Kidney (tissue), 14 donors: ENCODE results near the gene TCF7L1. TPM values are rescaled to one million over a fixed set of nuclear protein-coding genes. Genes with fewer than 3 reads are reported as not detected.
"Not testable (repeated sequence)": the region's sequence is repeated elsewhere in the genome, so short reads cannot be mapped to it uniquely, and the experiment has no call there.

ENCODE experiments used
- DNase-seq, 5 donors: peaks; one replicate each; pipeline ENCODE4 v3.0.0-alpha.2; 2013 to 2020
- FAIRE-seq: peaks from 2 replicates; lab custom pipeline; 2012; peaks lifted over from hg19 to GRCh38; lab: Jason Lieb, UNC
- H3K27ac ChIP-seq, 2 donors: one replicate each; pipeline ENCODE4 v1.7.0; 2013; ENCODE audit warnings: low read depth in 2 of 2, low read length in 2 of 2, inconsistent platforms in 1 of 2
- H3K27me3 ChIP-seq: one replicate; pipeline ENCODE4 v1.7.1; 2013; ENCODE audit warnings: low read length, inconsistent platforms; ENCODE audit not compliant: control insufficient read depth, insufficient read depth
- H3K36me3 ChIP-seq, 3 donors: one replicate each; pipeline versions ENCODE4 v1.7.0 to v1.7.1; 2013; ENCODE audit warnings: low read length in 3 of 3, control low read depth in 1 of 3, inconsistent platforms in 1 of 3; ENCODE audit not compliant: insufficient read depth in 3 of 3, control insufficient read depth in 2 of 3
- H3K4me1 ChIP-seq, 3 donors: one replicate each; pipeline versions ENCODE4 v1.7.0 to v1.7.1; 2013; ENCODE audit warnings: low read length in 3 of 3, inconsistent platforms in 1 of 3, low read depth in 1 of 3; ENCODE audit not compliant: control insufficient read depth in 2 of 3, insufficient read depth in 2 of 3
- H3K4me3 ChIP-seq, 3 donors: one replicate each; pipeline versions ENCODE4 v1.7.0 to v1.8.1; 2013; ENCODE audit warnings: low read length in 3 of 3, control low read depth in 1 of 3, inconsistent platforms in 1 of 3
- H3K9ac ChIP-seq, 3 donors: one replicate each; pipeline versions ENCODE4 v1.7.0 to v1.7.1; 2013; ENCODE audit warnings: low read length in 3 of 3, control low read depth in 1 of 3, inconsistent platforms in 1 of 3
- H3K9me3 ChIP-seq, 3 donors: one replicate each; pipeline versions ENCODE4 v1.7.0 to v1.7.1; 2013; ENCODE audit warnings: low read length in 3 of 3, control low read depth in 1 of 3, inconsistent platforms in 1 of 3; ENCODE audit not compliant: control insufficient read depth in 2 of 3, insufficient read depth in 1 of 3
- CTCF ChIP-seq: IDR thresholded peaks from 3 replicates; pipeline ENCODE4 v1.5.1; 2012; ENCODE audit warnings: mild to moderate bottlenecking, moderate library complexity, borderline replicate concordance; ENCODE audit not compliant: insufficient read depth; ENCODE audit errors: extremely low read depth
- intact Hi-C: fragments of 100-400 bp; cut with DNase I; formaldehyde crosslinking; loops from one replicate; pipeline ENCODE4 v1.11.1; 2022
- polyA plus RNA-seq: library from polyadenylated mRNA; stranded (reverse); fragments of 350-450 nt; fragmentation: Illumina TruSeq; extraction: RNeasy Lipid Tissue Mini Kit (QIAGEN cat#74804); gene quantifications from one replicate; pipeline ENCODE4 v1.2.3, GENCODE V29; 2014; ENCODE audit warnings: low read depth, low replicate concordance; ENCODE audit not compliant: insufficient read depth
- total RNA-seq: library from RNA; stranded (reverse); fragmentation: NEBNext Ultra II Directional; extraction: Animal tissue kit (Norgen Biotek cat#: 25700); gene quantifications from one replicate; pipeline ENCODE4 v1.2.1, GENCODE V29; 2021
- donor health status: control.
- donor health status: control.
- donor health status: control.
- donor health status: control.
- donor health status: control.
- donor health status: DM: yes; HTN: yes; CAD: no.
- donor health status: Normal renal cell carcinoma (clear cell type).

TCF7L1 gene
- total and polyA plus RNA-seq, 2 donors from 2014 or later, result 10.2 to 12.5 TPM

DNA sequence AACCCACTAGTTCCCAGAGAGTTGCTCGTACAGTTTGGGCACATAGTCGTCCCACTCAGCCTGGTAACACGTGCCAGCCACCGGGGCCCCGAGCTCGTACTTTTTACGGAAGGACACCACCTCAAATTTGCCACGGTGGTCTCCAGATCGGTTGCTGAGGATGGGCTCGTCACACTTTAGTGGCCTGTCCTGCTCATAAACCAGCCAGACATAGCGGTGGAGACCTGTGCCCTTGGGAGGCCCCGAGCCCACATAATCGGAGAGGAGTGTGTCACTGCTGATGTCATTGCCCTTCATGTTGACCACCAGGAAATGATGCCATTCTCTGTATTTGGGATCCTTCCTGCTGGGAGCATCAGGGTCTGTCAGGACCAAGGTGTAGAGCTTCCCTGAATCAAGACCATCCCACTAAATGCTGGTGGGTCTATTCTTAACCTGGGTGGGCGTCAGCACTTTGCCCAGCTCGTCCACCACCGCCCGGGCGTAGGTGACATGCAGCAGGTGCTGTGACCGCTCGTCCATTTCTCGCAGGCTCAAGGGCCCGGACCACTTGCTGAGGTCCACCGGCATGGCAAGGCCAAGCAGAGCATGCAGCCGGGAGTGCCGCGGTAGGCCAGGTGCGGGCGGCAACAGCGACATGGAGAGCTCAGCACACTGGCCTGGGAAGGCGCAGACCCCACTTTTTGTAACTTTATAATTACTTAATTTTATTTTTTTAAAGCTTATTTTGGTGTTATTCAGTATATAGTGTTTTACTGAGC is 208.3 kb downstream of the TCF7L1 start:
- DNase-seq, result no peak
- no peaks in the 10 kb centered on the region for H3K4me1 ChIP-seq
- H3K4me3 ChIP-seq, result no peak overlapping the region
- H3K9me3 ChIP-seq, result no peaks in the 10 kb centered on the region
- no peak overlapping the region for H3K27ac ChIP-seq
- no peak for FAIRE-seq
- no peaks in the 10 kb centered on the region for H3K27me3 ChIP-seq
- no peak for TF ChIP-seq CTCF
- H3K9ac ChIP-seq, result no peak overlapping the region
- H3K36me3 ChIP-seq, result peaks cover 0 to 14% (median 7%) of the 10 kb centered on the region in 3 donors
- intact Hi-C loops, result no loop called here

DNA sequence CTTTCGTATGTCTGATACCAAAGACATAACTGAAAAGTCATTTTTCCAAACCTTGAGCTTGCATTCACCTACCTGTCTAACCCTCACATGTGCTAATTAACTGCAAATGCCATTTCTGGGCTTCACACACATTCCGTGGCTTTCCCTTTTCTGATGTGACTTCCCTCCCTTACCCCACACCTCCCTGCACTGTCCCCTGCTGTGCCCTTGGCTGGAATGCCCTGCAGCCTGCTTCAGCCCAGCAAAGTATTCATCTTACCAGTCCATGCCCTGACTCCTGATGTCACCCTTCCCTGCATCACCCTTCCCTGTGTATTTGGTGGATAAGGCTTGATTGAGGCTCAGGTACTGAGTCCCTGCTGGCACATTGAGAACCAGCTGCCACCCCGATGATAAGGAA is 209.0 kb downstream of the TCF7L1 start:
- FAIRE-seq (no peak), DNase-seq (no peak)
- Histone ChIP-seq H3K27me3 (no peaks in the 10 kb centered on the region), H3K9me3 (no peaks in the 10 kb centered on the region), H3K27ac (no peak overlapping the region), H3K4me1 (no peaks in the 10 kb centered on the region), H3K36me3 (peaks cover 0 to 14% (median 7%) of the 10 kb centered on the region in 3 donors), H3K4me3 (no peak overlapping the region), H3K9ac (no peak overlapping the region)
- no peak for TF ChIP-seq CTCF
- intact Hi-C loops, result no loop called here

- H3K27ac ChIP-seq, H3K4me1 ChIP-seq, H3K27me3 ChIP-seq, H3K4me3 ChIP-seq, FAIRE-seq, H3K9me3 ChIP-seq, H3K9ac ChIP-seq, DNase-seq, intact Hi-C loops: not testable (repeated sequence)
- H3K36me3 ChIP-seq, result peaks cover 0 to 14% (median 13%) of the 10 kb centered on the region in 3 donors
These were observed 210.2 kb downstream of the TCF7L1 start for GRCh38 chr2:85343207-85343895.

DNA sequence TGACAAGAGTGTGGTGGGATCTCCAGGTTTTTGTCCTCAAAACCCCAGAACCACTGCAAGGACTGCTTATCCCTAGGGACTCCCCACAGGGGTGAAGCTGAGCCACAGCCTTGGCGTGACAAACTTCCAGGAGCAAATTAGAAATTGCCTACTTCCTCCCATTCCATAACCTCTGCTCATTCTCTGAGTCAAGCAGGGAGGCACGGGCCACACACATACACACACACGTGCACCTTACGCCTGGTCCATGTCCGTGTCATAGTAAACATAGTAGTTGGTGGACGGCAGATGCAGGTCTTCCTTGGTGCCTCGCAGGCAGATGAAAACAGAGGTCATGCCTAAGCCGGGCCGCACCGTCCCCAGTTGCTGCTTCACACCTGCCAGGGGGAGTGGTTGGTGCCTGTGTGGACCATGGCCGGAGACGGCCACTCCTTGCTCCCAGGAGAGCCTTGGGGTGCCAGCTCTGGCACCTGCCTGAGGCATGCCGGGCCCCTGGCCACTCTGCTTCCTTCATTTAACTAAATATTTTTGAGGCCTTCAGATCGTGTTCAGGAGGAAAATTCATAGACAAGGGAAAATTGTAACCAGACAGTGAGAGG is 211.3 kb downstream of the TCF7L1 start:
- Histone ChIP-seq H3K4me3 (no peak overlapping the region), H3K27me3 (no peaks in the 10 kb centered on the region), H3K27ac (no peak overlapping the region), H3K36me3 (peaks cover 0 to 16% (median 14%) of the 10 kb centered on the region in 3 donors), H3K9ac (no peak overlapping the region), H3K4me1 (no peaks in the 10 kb centered on the region), H3K9me3 (no peaks in the 10 kb centered on the region)
- FAIRE-seq, result no peak
- DNase-seq, result no peak
- intact Hi-C loops, result no loop called here
- no peak for TF ChIP-seq CTCF
